Karpas-422 (cell line): ENCODE data around the gene PLS3. TPM values are rescaled to one million over a fixed set of nuclear protein-coding genes. Genes with fewer than 3 reads are reported as not detected.

ENCODE experiments used
- DNase-seq: peaks from one replicate; pipeline ENCODE4 v3.0.0-alpha.2; 2015
- H2AFZ ChIP-seq: fragments of 200-600 bp; sonication (generic); 2 replicates; pipeline ENCODE4 v1.6.1; 2014; ENCODE audit warnings: antibody characterized with exemption, low read length, mixed read lengths
- H3K27ac ChIP-seq: fragments of 200-600 bp; sonication (generic); 2 replicates; pipeline ENCODE4 v1.5.1; 2014; ENCODE audit warnings: mild to moderate bottlenecking, low read length, moderate library complexity
- H3K27me3 ChIP-seq: fragments of 200-600 bp; sonication (generic); 2 replicates; pipeline ENCODE4 v1.6.1; 2014; ENCODE audit warnings: low read length, mixed read lengths
- H3K36me3 ChIP-seq: fragments of 200-600 bp; sonication (generic); 2 replicates; pipeline ENCODE4 v1.6.1; 2014; ENCODE audit warnings: low read length, mixed read lengths; ENCODE audit not compliant: insufficient read depth
- H3K4me1 ChIP-seq: fragments of 200-600 bp; sonication (generic); 2 replicates; pipeline ENCODE4 v1.6.1; 2014; ENCODE audit warnings: mild to moderate bottlenecking, low read length, mixed read lengths
- H3K4me2 ChIP-seq: fragments of 200-600 bp; sonication (generic); 2 replicates; pipeline ENCODE4 v1.6.1; 2014; ENCODE audit warnings: low read length, low read depth, mild to moderate bottlenecking; ENCODE audit not compliant: poor library complexity, severe bottlenecking
- H3K4me3 ChIP-seq: fragments of 200-600 bp; sonication (generic); 2 replicates; pipeline ENCODE4 v1.5.1; 2014; ENCODE audit warnings: mild to moderate bottlenecking, antibody characterized with exemption, low read length, mixed read lengths
- H3K79me2 ChIP-seq: fragments of 200-600 bp; sonication (generic); 2 replicates; pipeline ENCODE4 v1.6.1; 2014; ENCODE audit warnings: mild to moderate bottlenecking, low read length, mixed read lengths
- H3K9ac ChIP-seq: fragments of 200-600 bp; sonication (generic); 2 replicates; pipeline ENCODE4 v1.6.0; 2014; ENCODE audit warnings: low read length
- H3K9me2 ChIP-seq: fragments of 200-600 bp; sonication (generic), shearing (Covaris generic); replicated peaks from 2 replicates; pipeline ENCODE4 v1.6.0; 2014; ENCODE audit warnings: mild to moderate bottlenecking, low read length, moderate library complexity; ENCODE audit not compliant: insufficient read depth
- H3K9me3 ChIP-seq: fragments of 300-700, 200-600 bp; sonication (generic); 2 replicates; pipeline ENCODE4 v1.6.1; 2014; ENCODE audit warnings: low read length, mixed read lengths
- H4K20me1 ChIP-seq: fragments of 200-600 bp; sonication (generic); 2 replicates; pipeline ENCODE4 v1.6.1; 2014; ENCODE audit warnings: mild to moderate bottlenecking, antibody characterized with exemption, low read length, low read depth; ENCODE audit not compliant: insufficient read depth
- total RNA-seq: library from RNA; depleted of rRNA; stranded (reverse); fragments of >200 nt; shearing (Covaris generic); gene quantifications from 2 replicates; pipeline ENCODE4 v1.2.3, GENCODE V29; 2014; ENCODE audit warnings: low replicate concordance

The PLS3 gene
- total RNA-seq, 1 experiment from 2014 or later: not detected

DNA sequence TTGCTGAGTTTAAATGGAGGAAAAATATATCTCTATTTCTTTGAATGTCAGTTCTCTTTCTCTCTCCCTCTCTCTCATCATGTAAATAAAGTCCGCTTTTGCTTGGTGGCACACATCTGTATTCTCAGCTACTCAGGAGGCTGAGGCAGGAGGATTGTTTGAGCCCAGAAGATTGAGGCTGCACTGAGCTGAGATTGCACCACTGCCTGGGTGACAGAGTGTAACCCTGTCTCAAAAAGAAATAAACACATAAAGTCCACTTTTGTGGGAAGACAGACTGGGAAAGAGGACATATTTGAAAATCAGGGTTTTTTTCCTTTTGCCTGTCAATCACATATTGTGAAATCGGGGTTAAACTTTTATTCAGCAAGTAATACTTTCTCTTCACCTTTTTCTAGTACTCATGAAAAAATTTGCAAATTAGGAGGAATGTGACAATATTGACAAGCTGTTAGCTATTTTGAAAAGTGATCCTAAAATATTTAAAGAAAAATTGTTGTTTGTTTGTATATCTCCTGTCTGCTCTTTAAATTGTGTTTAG lies 42.6 kb downstream of the PLS3 start:
- no peaks in the 10 kb centered on the region for H4K20me1 ChIP-seq
- H2AFZ ChIP-seq: no peak overlapping the region
- H3K27ac ChIP-seq: no peak overlapping the region
- H3K9ac ChIP-seq: no peak overlapping the region
- no peak overlapping the region for H3K4me3 ChIP-seq
- no peaks in the 10 kb centered on the region for H3K9me2 ChIP-seq
- no peaks in the 10 kb centered on the region for H3K36me3 ChIP-seq
- H3K4me2 ChIP-seq: no peak overlapping the region
- H3K27me3 ChIP-seq: no peaks in the 10 kb centered on the region
- H3K79me2 ChIP-seq: no peaks in the 10 kb centered on the region
- no peaks in the 10 kb centered on the region for H3K4me1 ChIP-seq
- H3K9me3 ChIP-seq: no peaks in the 10 kb centered on the region
- no peak for DNase-seq

GRCh38 chrX:115606861-115607260 lies 45.9 kb downstream of the PLS3 start:
- no peak overlapping the region for H2AFZ ChIP-seq
- H3K4me1 ChIP-seq: no peaks in the 10 kb centered on the region
- no peaks in the 10 kb centered on the region for H3K9me2 ChIP-seq
- no peak overlapping the region for H3K4me2 ChIP-seq
- no peaks in the 10 kb centered on the region for H3K27me3 ChIP-seq
- H4K20me1 ChIP-seq: no peaks in the 10 kb centered on the region
- no peaks in the 10 kb centered on the region for H3K9me3 ChIP-seq
- no peak overlapping the region for H3K9ac ChIP-seq
- H3K4me3 ChIP-seq: no peak overlapping the region
- H3K36me3 ChIP-seq: no peaks in the 10 kb centered on the region
- H3K27ac ChIP-seq: no peak overlapping the region
- no peaks in the 10 kb centered on the region for H3K79me2 ChIP-seq
- no peak for DNase-seq

DNA sequence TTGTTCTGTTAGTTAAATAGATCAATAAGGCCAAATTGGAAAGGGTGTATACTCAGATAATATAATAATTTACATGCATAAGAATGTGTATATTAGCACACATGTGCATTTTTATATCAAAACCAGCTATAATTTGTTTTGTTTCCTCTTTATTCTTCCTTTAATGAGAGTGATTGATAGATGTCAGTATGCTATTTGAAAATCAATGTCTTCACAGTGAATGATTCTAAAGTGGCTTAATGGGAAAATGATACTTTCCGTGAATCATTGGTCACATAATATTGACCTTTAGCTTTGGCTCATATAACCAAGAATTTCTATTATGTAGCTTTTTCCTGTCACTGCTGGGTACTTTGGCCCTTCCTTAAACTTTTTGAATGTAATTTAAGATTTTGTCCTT lies 48.6 kb downstream of the PLS3 start:
- H3K4me2 ChIP-seq: no peak overlapping the region
- H3K9me3 ChIP-seq: no peaks in the 10 kb centered on the region
- no peak overlapping the region for H3K27ac ChIP-seq
- H3K36me3 ChIP-seq: no peaks in the 10 kb centered on the region
- no peaks in the 10 kb centered on the region for H3K79me2 ChIP-seq
- no peaks in the 10 kb centered on the region for H3K4me1 ChIP-seq
- no peaks in the 10 kb centered on the region for H3K9me2 ChIP-seq
- no peak overlapping the region for H3K4me3 ChIP-seq
- no peak overlapping the region for H2AFZ ChIP-seq
- no peaks in the 10 kb centered on the region for H4K20me1 ChIP-seq
- no peaks in the 10 kb centered on the region for H3K27me3 ChIP-seq
- H3K9ac ChIP-seq: no peak overlapping the region
- no peak for DNase-seq

GRCh38 chrX:115616943-115617563 lies 56.1 kb downstream of the PLS3 start:
- no peak overlapping the region for H3K9ac ChIP-seq
- H3K4me1 ChIP-seq: no peaks in the 10 kb centered on the region
- H4K20me1 ChIP-seq: no peaks in the 10 kb centered on the region
- no peak overlapping the region for H3K27ac ChIP-seq
- no peaks in the 10 kb centered on the region for H3K9me2 ChIP-seq
- no peak overlapping the region for H3K4me2 ChIP-seq
- no peak for DNase-seq
- no peaks in the 10 kb centered on the region for H3K79me2 ChIP-seq
- no peak overlapping the region for H2AFZ ChIP-seq
- no peaks in the 10 kb centered on the region for H3K9me3 ChIP-seq
- H3K27me3 ChIP-seq: no peaks in the 10 kb centered on the region
- no peaks in the 10 kb centered on the region for H3K36me3 ChIP-seq
- no peak overlapping the region for H3K4me3 ChIP-seq

- Histone ChIP-seq H3K9me3 (no peaks in the 10 kb centered on the region), H3K4me2 (no peak overlapping the region), H3K36me3 (no peaks in the 10 kb centered on the region), H3K4me3 (no peak overlapping the region), H3K27ac (no peak overlapping the region), H3K9me2 (no peaks in the 10 kb centered on the region), H3K27me3 (no peaks in the 10 kb centered on the region), H3K4me1 (no peaks in the 10 kb centered on the region), H2AFZ (no peak overlapping the region), H3K79me2 (no peaks in the 10 kb centered on the region), H3K9ac (no peak overlapping the region), H4K20me1 (no peaks in the 10 kb centered on the region)
- DNase-seq: no peak
Observed at GRCh38 chrX:115622534-115622933, 61.6 kb downstream of the PLS3 start.

DNA sequence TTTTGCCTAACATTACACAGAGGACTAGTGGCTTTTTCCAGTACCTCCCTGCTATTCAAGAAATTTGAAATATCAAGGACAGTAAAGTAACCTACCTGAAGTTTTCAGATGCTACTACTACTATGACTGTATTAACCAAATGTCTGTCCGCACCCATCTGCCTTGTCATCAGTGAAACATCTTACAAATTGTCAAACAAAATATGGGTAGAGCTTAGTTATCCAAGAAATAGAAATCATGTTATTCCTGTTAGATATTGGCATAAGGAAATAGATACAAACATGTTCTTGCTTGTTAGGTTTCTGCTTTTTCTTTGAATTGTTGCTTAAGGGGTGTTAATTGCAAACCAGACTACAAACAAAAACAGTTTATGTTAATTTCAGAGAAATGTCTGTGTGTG lies 63.9 kb downstream of the PLS3 start:
- Histone ChIP-seq H3K79me2 (no peaks in the 10 kb centered on the region), H4K20me1 (no peaks in the 10 kb centered on the region), H3K4me1 (no peaks in the 10 kb centered on the region), H3K9me2 (no peaks in the 10 kb centered on the region), H3K27ac (no peak overlapping the region), H2AFZ (no peak overlapping the region), H3K4me3 (no peak overlapping the region), H3K4me2 (no peak overlapping the region), H3K36me3 (no peaks in the 10 kb centered on the region), H3K9ac (no peak overlapping the region), H3K27me3 (no peaks in the 10 kb centered on the region), H3K9me3 (no peaks in the 10 kb centered on the region)
- no peak for DNase-seq

- H3K9ac ChIP-seq: no peak overlapping the region
Observed at GRCh38 chrX:115625572-115626301, 64.8 kb downstream of the PLS3 start.

DNA sequence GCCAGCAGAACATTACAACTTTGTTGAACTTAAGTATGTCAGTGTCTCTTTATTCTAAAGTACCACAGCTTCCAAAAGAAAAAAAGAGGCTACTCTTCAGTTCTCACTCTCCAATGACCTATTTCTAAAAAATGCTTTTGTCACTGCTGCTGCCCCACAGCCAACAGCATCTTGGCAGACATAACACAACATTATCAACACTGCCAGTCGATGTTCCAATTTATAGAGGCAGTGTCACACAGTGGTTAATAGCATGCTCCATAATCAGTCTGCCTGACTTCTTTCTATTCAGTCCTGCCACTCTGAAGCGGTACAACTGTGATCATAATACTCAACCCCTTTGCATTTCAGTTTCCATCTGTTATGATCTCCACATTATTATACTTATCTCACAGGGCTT lies 69.2 kb downstream of the PLS3 start:
- no peaks in the 10 kb centered on the region for H3K27me3 ChIP-seq
- H3K36me3 ChIP-seq: no peaks in the 10 kb centered on the region
- no peak overlapping the region for H3K4me3 ChIP-seq
- H3K79me2 ChIP-seq: no peaks in the 10 kb centered on the region
- no peaks in the 10 kb centered on the region for H3K4me1 ChIP-seq
- H3K9ac ChIP-seq: no peak overlapping the region
- no peaks in the 10 kb centered on the region for H4K20me1 ChIP-seq
- no peaks in the 10 kb centered on the region for H3K9me3 ChIP-seq
- H3K4me2 ChIP-seq: no peak overlapping the region
- no peak overlapping the region for H3K27ac ChIP-seq
- H2AFZ ChIP-seq: no peak overlapping the region
- H3K9me2 ChIP-seq: no peaks in the 10 kb centered on the region
- DNase-seq: no peak

More at GRCh38 chrX:115625572-115626301, 64.8 kb downstream of the PLS3 start:
- no peaks in the 10 kb centered on the region for H3K9me3 ChIP-seq
- H2AFZ ChIP-seq: no peak overlapping the region
- no peaks in the 10 kb centered on the region for H4K20me1 ChIP-seq
- no peaks in the 10 kb centered on the region for H3K27me3 ChIP-seq
- H3K4me2 ChIP-seq: no peak overlapping the region
- H3K36me3 ChIP-seq: no peaks in the 10 kb centered on the region
- DNase-seq: no peak
- H3K27ac ChIP-seq: no peak overlapping the region
- no peak overlapping the region for H3K4me3 ChIP-seq
- H3K9me2 ChIP-seq: no peaks in the 10 kb centered on the region
- H3K4me1 ChIP-seq: no peaks in the 10 kb centered on the region
- H3K79me2 ChIP-seq: no peaks in the 10 kb centered on the region
